ENCODE measurements around the gene HNRNPAB. TPM values are rescaled to one million over a fixed set of nuclear protein-coding genes. Genes with fewer than 3 reads are reported as not detected.

HNRNPAB gene
- total and polyA plus RNA-seq, 2 experiments from 2014 or later = 85.2 to 175 TPM

DNA sequence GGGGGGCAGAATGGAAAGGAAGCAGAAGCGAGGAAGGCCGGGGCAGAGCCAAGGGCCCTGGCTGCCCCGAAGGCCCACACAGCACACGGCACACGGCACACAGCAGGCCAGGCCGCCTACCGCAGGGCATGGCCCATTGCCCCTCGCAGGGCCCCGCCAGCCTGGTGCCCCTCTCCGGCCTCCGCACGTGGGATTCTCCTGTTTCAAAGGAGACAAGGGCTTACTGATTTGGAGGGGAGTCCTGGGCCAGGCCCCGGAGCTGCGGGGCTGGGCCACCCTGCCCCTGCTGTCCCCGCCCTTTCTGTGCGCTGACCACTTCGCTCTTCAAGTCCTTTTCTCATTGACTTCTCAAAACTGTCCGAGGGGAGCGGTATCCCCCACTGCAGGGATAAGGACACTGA is 36.0 kb downstream of the HNRNPAB start:
- H3K4me1 ChIP-seq (ENCODE audit: insufficient read depth) = no peaks in the 10 kb centered on the region
- H3K9me3 ChIP-seq (ENCODE audit: low read depth) = no peaks in the 10 kb centered on the region
- DNase-seq (ENCODE audit: low spot score) = no peak
- H3K4me3 ChIP-seq = no peak overlapping the region
- no peak overlapping the region for H3K4me2 ChIP-seq
- no peak overlapping the region for H2AFZ ChIP-seq
- H3K79me2 ChIP-seq = no peaks in the 10 kb centered on the region
- H3K9me2 ChIP-seq (replicated peaks; ENCODE audit: insufficient read depth) = no peaks in the 10 kb centered on the region
- H3K27ac ChIP-seq = no peak overlapping the region
- H4K20me1 ChIP-seq (ENCODE audit: insufficient read depth, poor library complexity, severe bottlenecking) = no peaks in the 10 kb centered on the region
- no peaks in the 10 kb centered on the region for H3K36me3 ChIP-seq (replicated peaks; ENCODE audit: insufficient read depth, low read depth)
- 96% methylated on average over 19 of the region's 19 CpGs for WGBS (ENCODE audit: low lambda C conversion rate, missing lambda C conversion rate)
- TF ChIP-seq CTCF (IDR thresholded peaks at IDR 0.05; ENCODE audit: poor library complexity) (no peak), EZH2phosphoT487 (IDR thresholded peaks at IDR 0.05; ENCODE audit: low read depth, severe bottlenecking, unreplicated experiment) (no peak), EZH2 (IDR thresholded peaks at IDR 0.05; ENCODE audit: borderline replicate concordance) (no peak)
- no peaks in the 10 kb centered on the region for H3K27me3 ChIP-seq

GRCh38 chr5:178240766-178241165 is 36.4 kb downstream of the HNRNPAB start:
- 89% methylated on average over 9 of the region's 9 CpGs for WGBS (ENCODE audit: low lambda C conversion rate, missing lambda C conversion rate)
- no peaks in the 10 kb centered on the region for H4K20me1 ChIP-seq (ENCODE audit: insufficient read depth, poor library complexity, severe bottlenecking)

GRCh38 chr5:178241231-178241663 is 36.9 kb downstream of the HNRNPAB start:
- no peaks in the 10 kb centered on the region for H3K9me2 ChIP-seq (replicated peaks; ENCODE audit: insufficient read depth)
- no peak overlapping the region for H2AFZ ChIP-seq
- no peaks in the 10 kb centered on the region for H4K20me1 ChIP-seq (ENCODE audit: insufficient read depth, poor library complexity, severe bottlenecking)
- no peaks in the 10 kb centered on the region for H3K79me2 ChIP-seq
- H3K4me3 ChIP-seq = no peak overlapping the region
- no peak overlapping the region for H3K27ac ChIP-seq
- no peaks in the 10 kb centered on the region for H3K4me1 ChIP-seq (ENCODE audit: insufficient read depth)
- WGBS (ENCODE audit: low lambda C conversion rate, missing lambda C conversion rate) = 80% methylated on average over 5 of the region's 8 CpGs
- H3K36me3 ChIP-seq (replicated peaks; ENCODE audit: insufficient read depth, low read depth) = no peaks in the 10 kb centered on the region
- no peaks in the 10 kb centered on the region for H3K9me3 ChIP-seq (ENCODE audit: low read depth)
- no peaks in the 10 kb centered on the region for H3K27me3 ChIP-seq
- no peak overlapping the region for H3K4me2 ChIP-seq
- TF ChIP-seq EZH2 (IDR thresholded peaks at IDR 0.05; ENCODE audit: borderline replicate concordance) (no peak), EZH2phosphoT487 (IDR thresholded peaks at IDR 0.05; ENCODE audit: low read depth, severe bottlenecking, unreplicated experiment) (no peak), CTCF (IDR thresholded peaks at IDR 0.05; ENCODE audit: poor library complexity) (no peak)
- DNase-seq (ENCODE audit: low spot score) = no peak

More at GRCh38 chr5:178240766-178241165, 36.4 kb downstream of the HNRNPAB start:
- Histone ChIP-seq H2AFZ (no peak overlapping the region), H3K4me3 (no peak overlapping the region), H3K27me3 (no peaks in the 10 kb centered on the region), H3K9me2 (replicated peaks; ENCODE audit: insufficient read depth) (no peaks in the 10 kb centered on the region), H3K36me3 (replicated peaks; ENCODE audit: insufficient read depth, low read depth) (no peaks in the 10 kb centered on the region), H3K9me3 (ENCODE audit: low read depth) (no peaks in the 10 kb centered on the region), H3K27ac (no peak overlapping the region), H3K4me1 (ENCODE audit: insufficient read depth) (no peaks in the 10 kb centered on the region), H3K79me2 (no peaks in the 10 kb centered on the region), H3K4me2 (no peak overlapping the region)
- TF ChIP-seq EZH2phosphoT487 (IDR thresholded peaks at IDR 0.05; ENCODE audit: low read depth, severe bottlenecking, unreplicated experiment) (no peak), CTCF (IDR thresholded peaks at IDR 0.05; ENCODE audit: poor library complexity) (no peak)
- no peak for DNase-seq (ENCODE audit: low spot score)
